HCT116 (cell line): Measurements from ENCODE around the gene HSD17B12. TPM values are rescaled to one million over a fixed set of nuclear protein-coding genes. Genes with fewer than 3 reads are reported as not detected.

ENCODE experiments used
- ATAC-seq: fragments of 200-7000 bp; cut with Tn5 transposase; 2 replicates; pipeline ENCODE4 v1.9.1; 2020; ENCODE audit warnings: mild to moderate bottlenecking, moderate library complexity
- BruUV-seq: library from RNA; stranded (reverse); fragments of 400-500 nt; replicated peaks from 2 replicates; lab custom pipeline; 2021; lab: Mats Ljungman, UMichigan
- CTCF ChIA-PET: fragments of 300-600 bp; sonication (Branson Sonifier 250); formaldehyde crosslinking; loops from one replicate; lab custom pipeline; 2021; ENCODE audit warnings: antibody characterized with exemption; lab: Charles Lee
- POLR2A ChIA-PET: fragments of 300-600, 350-600 bp; sonication (Branson Sonifier 250); formaldehyde crosslinking; loops from one replicate; lab custom pipeline; 2021; ENCODE audit warnings: antibody characterized with exemption; lab: Charles Lee
- RAD21 ChIA-PET, 2 experiments: fragments of 300-600 bp; sonication (Branson Sonifier 250); formaldehyde crosslinking; loops; one replicate each; lab custom pipeline; 2023; ENCODE audit warnings: low total read pairs in 2 of 2; ENCODE audit not compliant: uncharacterized antibody in 2 of 2, unreplicated experiment in 2 of 2, low non-redundant PET in 1 of 2; lab: Charles Lee
- DNase-seq: peaks from one replicate; pipeline ENCODE4 v3.0.0-alpha.2; 2010; ENCODE audit warnings: low read depth, low spot score
- H2AFZ ChIP-seq: fragments of 200-600 bp; shearing (Covaris generic), sonication (generic); 2 replicates; pipeline ENCODE4 v1.6.1; 2017; ENCODE audit warnings: low read depth, mixed run types, mixed read lengths, antibody characterized with exemption, low read length; ENCODE audit not compliant: poor library complexity, severe bottlenecking
- H3K27ac ChIP-seq: 2 replicates; pipeline ENCODE4 v1.5.1; 2012; ENCODE audit warnings: low read depth, low read length
- H3K27me3 ChIP-seq: fragments of 200-600 bp; sonication (generic); 2 replicates; pipeline ENCODE4 v1.6.1; 2016; ENCODE audit warnings: mixed run types, low read length, mixed read lengths; ENCODE audit not compliant: insufficient read depth
- H3K36me3 ChIP-seq, 2 experiments: fragments of 200-500 bp in 1 of 2; fragments of 200-600 bp in 1 of 2; sonication (Bioruptor generic) in 1 of 2; sonication (generic) in 1 of 2; 2 replicates each; pipeline versions ENCODE4 v1.5.1 to v1.6.1; 2014 to 2016; ENCODE audit warnings: low read length in 2 of 2, inconsistent platforms in 1 of 2, mixed read lengths in 1 of 2, mixed run types in 1 of 2; ENCODE audit not compliant: insufficient read depth in 2 of 2, control insufficient read depth in 1 of 2
- H3K4me1 ChIP-seq, 2 experiments: fragments of 200-600 bp in 1 of 2; sonication (generic) in 1 of 2; 2 replicates each; pipeline versions ENCODE4 v1.5.1 to v1.6.1; 2012 to 2017; ENCODE audit warnings: low read length in 2 of 2, inconsistent platforms in 1 of 2, mild to moderate bottlenecking in 1 of 2, mixed read lengths in 1 of 2, mixed run types in 1 of 2, moderate library complexity in 1 of 2; ENCODE audit not compliant: insufficient read depth in 2 of 2, control insufficient read depth in 1 of 2
- H3K4me2 ChIP-seq: fragments of 200-600 bp; sonication (generic); 2 replicates; pipeline ENCODE4 v1.6.1; 2017; ENCODE audit warnings: mixed run types, low read length, mixed read lengths
- H3K4me3 ChIP-seq, 2 experiments: fragments of 200-600 bp in 1 of 2; sonication (generic) in 1 of 2; replicated peaks in 1 of 2; 2 replicates each; pipeline ENCODE4 v1.5.1; 2011 to 2016; ENCODE audit warnings: low read length in 2 of 2, control low read depth in 1 of 2, low read depth in 1 of 2, mild to moderate bottlenecking in 1 of 2, mixed read lengths in 1 of 2, mixed run types in 1 of 2
- H3K79me2 ChIP-seq: fragments of 200-600 bp; sonication (generic); 2 replicates; pipeline ENCODE4 v1.6.1; 2017; ENCODE audit warnings: mild to moderate bottlenecking, mixed run types, low read length, moderate library complexity, mixed read lengths; ENCODE audit not compliant: insufficient read depth
- H3K9ac ChIP-seq: fragments of 200-600 bp; sonication (generic); 2 replicates; pipeline ENCODE4 v1.6.1; 2016; ENCODE audit warnings: low read length, mixed read lengths
- H3K9me2 ChIP-seq: fragments of 200-600 bp; sonication (generic), shearing (Covaris generic); 2 replicates; pipeline ENCODE4 v1.6.1; 2017; ENCODE audit warnings: mixed run types, mild to moderate bottlenecking, moderate library complexity; ENCODE audit not compliant: insufficient read depth
- H3K9me3 ChIP-seq, 2 experiments: fragments of 200-500 bp in 1 of 2; fragments of 200-600 bp in 1 of 2; sonication (Bioruptor generic) in 1 of 2; sonication (generic) in 1 of 2; 2 replicates each; pipeline ENCODE4 v1.6.1; 2014 to 2017; ENCODE audit warnings: low read length in 2 of 2, mixed read lengths in 2 of 2, inconsistent platforms in 1 of 2, low read depth in 1 of 2, mild to moderate bottlenecking in 1 of 2, mixed run types in 1 of 2, moderate library complexity in 1 of 2; ENCODE audit not compliant: control insufficient read depth in 1 of 2, insufficient read depth in 1 of 2
- H4K20me1 ChIP-seq: fragments of 200-600 bp; sonication (generic), shearing (Covaris generic); 2 replicates; pipeline ENCODE4 v1.6.1; 2017; ENCODE audit warnings: mixed run types, mild to moderate bottlenecking, moderate library complexity; ENCODE audit not compliant: insufficient read depth
- CBX3 ChIP-seq: IDR thresholded peaks from 2 replicates; pipeline ENCODE4 v1.6.1; 2012; ENCODE audit warnings: low read depth
- CEBPB ChIP-seq: IDR thresholded peaks from 2 replicates; pipeline ENCODE4 v1.6.1; 2012; ENCODE audit warnings: low read depth
- CTCF ChIP-seq, 3 experiments: fragments of 200-600 bp in 1 of 3; sonication (generic) in 1 of 3; IDR thresholded peaks in 2 of 3; conservative IDR thresholded peaks in 1 of 3; 2 replicates each; pipeline ENCODE4 v1.5.1; 2012 to 2017; ENCODE audit warnings: low read depth in 2 of 3, low read length in 2 of 3, antibody characterized with exemption in 1 of 3, borderline replicate concordance in 1 of 3, control low read depth in 1 of 3, mild to moderate bottlenecking in 1 of 3, mixed read lengths in 1 of 3, mixed run types in 1 of 3, moderate library complexity in 1 of 3; ENCODE audit not compliant: insufficient read depth in 1 of 3
- EGR1 ChIP-seq: IDR thresholded peaks from 2 replicates; pipeline ENCODE4 v1.6.1; 2012; ENCODE audit warnings: low read depth
- EZH2 ChIP-seq: fragments of 200-600 bp; sonication (generic); IDR thresholded peaks from 2 replicates; pipeline ENCODE4 v1.6.1; 2017; ENCODE audit warnings: antibody characterized with exemption, mixed run types
- EZH2phosphoT487 ChIP-seq: fragments of 200-600 bp; IDR thresholded peaks from 2 replicates; pipeline ENCODE4 v1.6.1; 2018; ENCODE audit warnings: antibody characterized with exemption, borderline replicate concordance
- JUND ChIP-seq: IDR thresholded peaks from 2 replicates; pipeline ENCODE4 v1.6.1; 2012
- POLR2AphosphoS5 ChIP-seq: IDR thresholded peaks from 2 replicates; pipeline ENCODE4 v1.6.1; 2011; ENCODE audit warnings: mild to moderate bottlenecking, low read depth, low read length, moderate library complexity
- SRF ChIP-seq: IDR thresholded peaks from 2 replicates; pipeline ENCODE4 v1.6.1; 2012; ENCODE audit warnings: low read depth
- TCF7L2 ChIP-seq: IDR thresholded peaks from 2 replicates; pipeline ENCODE4 v1.7.0; 2011; ENCODE audit warnings: borderline replicate concordance, inconsistent platforms; ENCODE audit not compliant: insufficient read depth, insufficient read length; ENCODE audit errors: extremely low read depth
- YY1 ChIP-seq: IDR thresholded peaks from 2 replicates; pipeline ENCODE4 v1.6.1; 2011; ENCODE audit warnings: low read length, low read depth, moderate library complexity, mild to moderate bottlenecking; ENCODE audit not compliant: insufficient replicate concordance; ENCODE audit errors: extremely low read depth
- ZFX ChIP-seq: fragments of 450-650 bp; IDR thresholded peaks from 2 replicates; pipeline ENCODE4 v1.6.1; 2017
- ZNF274 ChIP-seq: fragments of 200-500 bp; sonication (Bioruptor generic); IDR thresholded peaks from 2 replicates; pipeline ENCODE4 v1.6.1; 2014; ENCODE audit warnings: mild to moderate bottlenecking, low read depth, low read length, inconsistent platforms
- intact Hi-C: fragments of 100-400 bp; cut with micrococcal nuclease; formaldehyde crosslinking; loops from 2 replicates; pipeline ENCODE4 v1.10.0; 2022
- total RNA-seq: library from RNA; stranded (reverse); gene quantifications from one replicate; pipeline ENCODE4 v1.2.1, GENCODE V29; 2021; ENCODE audit not compliant: unreplicated experiment
- TF ChIP-seq, protein P1 (sequence below): IDR thresholded peaks from 2 replicates; pipeline ENCODE4 v1.6.1; 2012

HSD17B12 gene
- total RNA-seq, 1 experiment from 2014 or later: 83.7 TPM

GRCh38 chr11:43760902-43761301 lies 80.4 kb downstream of the HSD17B12 start:
- Histone ChIP-seq H4K20me1 (no peaks in the 10 kb centered on the region), H2AFZ (no peak overlapping the region), H3K4me3 (no peak overlapping the region), H3K4me1 (no peaks in the 10 kb centered on the region), H3K36me3 (no peaks in the 10 kb centered on the region), H3K79me2 (no peaks in the 10 kb centered on the region), H3K9me3 (peaks cover 3 to 4% of the 10 kb centered on the region in 2 experiments; a peak in 2 of 4 replicates), H3K27me3 (no peaks in the 10 kb centered on the region), H3K9ac (no peak overlapping the region), H3K9me2 (no peaks in the 10 kb centered on the region), H3K4me2 (no peak overlapping the region), H3K27ac (no peak overlapping the region)
- intact Hi-C loops: no loop called here
- TF ChIP-seq POLR2AphosphoS5 (no peak), EZH2 (no peak), JUND (no peak), CTCF (IDR thresholded peaks at IDR 0.05 in 2 of 3, conservative IDR thresholded peaks at IDR 0.05 in 1 of 3; ENCODE audit: borderline replicate concordance in 1 of 3, insufficient read depth in 1 of 3, low read depth in 2 of 3, low read length in 2 of 3) (no peak), EGR1 (no peak), ZNF274 (no peak), SRF (no peak), EZH2phosphoT487 (no peak)
- TF ChIP-seq, protein P1, sequence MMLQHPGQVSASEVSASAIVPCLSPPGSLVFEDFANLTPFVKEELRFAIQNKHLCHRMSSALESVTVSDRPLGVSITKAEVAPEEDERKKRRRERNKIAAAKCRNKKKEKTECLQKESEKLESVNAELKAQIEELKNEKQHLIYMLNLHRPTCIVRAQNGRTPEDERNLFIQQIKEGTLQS: no peak
- ATAC-seq (no peak), DNase-seq (no peak)
- RAD21 ChIA-PET: no interaction called here
- no TSS peak for BruUV-seq
- POLR2A ChIA-PET: no interaction called here
- CTCF ChIA-PET: no interaction called here

- no peak overlapping the region for H3K4me2 ChIP-seq
- POLR2A ChIA-PET: no interaction called here
- no peak overlapping the region for H3K4me3 ChIP-seq
- H3K27me3 ChIP-seq: no peaks in the 10 kb centered on the region
- H3K9me3 ChIP-seq: peaks cover 3 to 4% of the 10 kb centered on the region in 2 experiments; a peak in 2 of 4 replicates
- H3K9ac ChIP-seq: no peak overlapping the region
- DNase-seq: no peak
- TF ChIP-seq TCF7L2 (no peak), CTCF (IDR thresholded peaks at IDR 0.05 in 2 of 3, conservative IDR thresholded peaks at IDR 0.05 in 1 of 3; ENCODE audit: borderline replicate concordance in 1 of 3, insufficient read depth in 1 of 3, low read depth in 2 of 3, low read length in 2 of 3) (no peak), YY1 (no peak), CEBPB (no peak), ZFX (no peak), EGR1 (no peak), CBX3 (no peak), EZH2phosphoT487 (no peak)
- H3K79me2 ChIP-seq: no peaks in the 10 kb centered on the region
- CTCF ChIA-PET: no interaction called here
- no peaks in the 10 kb centered on the region for H3K9me2 ChIP-seq
- no peaks in the 10 kb centered on the region for H3K4me1 ChIP-seq
- RAD21 ChIA-PET: no interaction called here
- ATAC-seq: no peak
- intact Hi-C loops: no loop called here
- BruUV-seq: no TSS peak
- no peak overlapping the region for H3K27ac ChIP-seq
- no peak overlapping the region for H2AFZ ChIP-seq
- no peaks in the 10 kb centered on the region for H4K20me1 ChIP-seq
- H3K36me3 ChIP-seq: no peaks in the 10 kb centered on the region
Observed at GRCh38 chr11:43765194-43765593, 84.7 kb downstream of the HSD17B12 start.
